ENCODE results near the gene PHRF1. TPM values are rescaled to one million over a fixed set of nuclear protein-coding genes. Genes with fewer than 3 reads are reported as not detected.

Gene PHRF1
- total RNA-seq, 6 donors from 2014 or later = 25.7 to 93.2 (median 37.9) TPM

- peaks cover 3 to 82% (median 70%) of the 10 kb centered on the region in 4 donors for H3K36me3 ChIP-seq
- WGBS, 2 donors = 90 to 91% methylated on average over 5 to 8 of the region's 8 CpGs
- H3K4me3 ChIP-seq = no peak overlapping the region
- ATAC-seq (ENCODE audit: low FRiP score in 2 of 2) (no peak), DNase-seq (no peak)
- H3K9me3 ChIP-seq = no peaks in the 10 kb centered on the region
- peak overlapping the region; percentile 19 to 67 (median 60) for H3K27ac ChIP-seq
- H3K27me3 ChIP-seq = no peaks in the 10 kb centered on the region
- TF ChIP-seq EP300 (IDR thresholded peaks at IDR 0.05) (no peak), POLR2AphosphoS5 (IDR thresholded peaks at IDR 0.05) (no peak), POLR2A (IDR thresholded peaks at IDR 0.05) (no peak)
- TF ChIP-seq, protein P1, sequence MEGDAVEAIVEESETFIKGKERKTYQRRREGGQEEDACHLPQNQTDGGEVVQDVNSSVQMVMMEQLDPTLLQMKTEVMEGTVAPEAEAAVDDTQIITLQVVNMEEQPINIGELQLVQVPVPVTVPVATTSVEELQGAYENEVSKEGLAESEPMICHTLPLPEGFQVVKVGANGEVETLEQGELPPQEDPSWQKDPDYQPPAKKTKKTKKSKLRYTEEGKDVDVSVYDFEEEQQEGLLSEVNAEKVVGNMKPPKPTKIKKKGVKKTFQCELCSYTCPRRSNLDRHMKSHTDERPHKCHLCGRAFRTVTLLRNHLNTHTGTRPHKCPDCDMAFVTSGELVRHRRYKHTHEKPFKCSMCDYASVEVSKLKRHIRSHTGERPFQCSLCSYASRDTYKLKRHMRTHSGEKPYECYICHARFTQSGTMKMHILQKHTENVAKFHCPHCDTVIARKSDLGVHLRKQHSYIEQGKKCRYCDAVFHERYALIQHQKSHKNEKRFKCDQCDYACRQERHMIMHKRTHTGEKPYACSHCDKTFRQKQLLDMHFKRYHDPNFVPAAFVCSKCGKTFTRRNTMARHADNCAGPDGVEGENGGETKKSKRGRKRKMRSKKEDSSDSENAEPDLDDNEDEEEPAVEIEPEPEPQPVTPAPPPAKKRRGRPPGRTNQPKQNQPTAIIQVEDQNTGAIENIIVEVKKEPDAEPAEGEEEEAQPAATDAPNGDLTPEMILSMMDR (IDR thresholded peaks at IDR 0.05) = no peak
- peaks cover 0 to 11% (median 4%) of the 10 kb centered on the region in 4 donors for H3K4me1 ChIP-seq
Measured at GRCh38 chr11:587546-587945, 11.3 kb downstream of the PHRF1 start.

GRCh38 chr11:587978-588380 is 11.7 kb downstream of the PHRF1 start:
- 63 to 66% methylated on average over 6 of the region's 6 CpGs for WGBS, 2 donors
- H3K9me3 ChIP-seq = no peaks in the 10 kb centered on the region
- DNase-seq (peak in 1 of 2 donors; percentile 72), ATAC-seq (ENCODE audit: low FRiP score in 2 of 2) (peak; percentile 78 to 82)
- peaks cover 7 to 82% (median 70%) of the 10 kb centered on the region in 4 donors for H3K36me3 ChIP-seq
- H3K27ac ChIP-seq = peak overlapping the region; percentile 19 to 67 (median 60)
- no peak overlapping the region for H3K4me3 ChIP-seq
- H3K4me1 ChIP-seq = peaks cover 0 to 11% (median 4%) of the 10 kb centered on the region in 4 donors
- TF ChIP-seq POLR2A (IDR thresholded peaks at IDR 0.05) (no peak), POLR2AphosphoS5 (IDR thresholded peaks at IDR 0.05) (no peak), EP300 (IDR thresholded peaks at IDR 0.05) (no peak)
- TF ChIP-seq, protein P1 (IDR thresholded peaks at IDR 0.05) = no peak
- H3K27me3 ChIP-seq = no peaks in the 10 kb centered on the region

DNA sequence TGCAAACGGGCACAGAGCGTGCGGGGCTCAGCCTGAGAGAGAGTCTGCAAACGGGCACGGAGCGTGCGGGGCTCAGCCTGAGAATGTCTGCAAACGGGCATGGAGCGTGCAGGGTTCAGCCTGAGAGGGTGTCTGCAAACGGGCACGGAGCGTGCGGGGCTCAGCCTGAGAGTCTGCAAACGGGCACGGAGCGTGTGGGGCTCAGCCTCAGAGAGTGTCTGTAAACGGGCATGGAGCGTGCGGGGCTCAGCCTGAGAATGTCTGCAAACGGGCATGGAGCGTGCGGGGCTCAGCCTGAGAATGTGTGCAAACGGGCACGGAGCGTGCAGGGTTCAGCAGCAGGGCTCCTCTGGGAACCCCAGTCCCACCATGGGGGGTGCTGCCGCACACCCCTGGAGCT is 13.5 kb downstream of the PHRF1 start:
- no peak for TF ChIP-seq POLR2AphosphoS5 (IDR thresholded peaks at IDR 0.05)
- H3K36me3 ChIP-seq = peaks cover 17 to 86% (median 74%) of the 10 kb centered on the region in 4 donors
- H3K27ac ChIP-seq = no peak overlapping the region
- H3K4me1 ChIP-seq = peaks cover 0 to 11% (median 4%) of the 10 kb centered on the region in 4 donors
- H3K9me3 ChIP-seq = no peaks in the 10 kb centered on the region
- 89 to 94% methylated on average over 24 to 26 of the region's 26 CpGs for WGBS, 2 donors
- ATAC-seq (ENCODE audit: low FRiP score in 2 of 2) (no peak), DNase-seq (peak in 1 of 2 donors; percentile 83)
- no peak overlapping the region for H3K4me3 ChIP-seq
- no peaks in the 10 kb centered on the region for H3K27me3 ChIP-seq

DNA sequence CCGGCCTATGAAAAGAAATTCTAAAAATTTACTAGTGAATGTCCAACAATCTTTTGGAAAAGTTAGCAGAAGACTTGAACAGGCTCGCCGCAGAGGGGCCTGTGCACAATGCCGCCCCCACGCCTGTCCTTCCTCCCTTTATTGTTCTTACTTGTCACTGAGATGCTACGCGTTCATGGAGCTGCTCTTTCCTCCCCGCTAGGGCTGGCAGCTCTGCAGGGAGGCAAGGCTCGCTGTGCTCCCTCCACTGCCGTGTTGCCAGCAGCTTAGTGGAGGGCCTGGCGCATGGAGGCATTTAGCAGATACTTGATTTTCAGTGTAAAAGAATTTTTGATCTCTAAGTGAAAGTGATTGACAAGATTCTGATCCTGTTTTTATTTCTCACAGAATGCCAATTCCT is 14.7 kb downstream of the PHRF1 start:
- no peak for ATAC-seq (ENCODE audit: low FRiP score in 2 of 2)
- DNase-seq = no peak
- no peaks in the 10 kb centered on the region for H3K9me3 ChIP-seq
- H3K27ac ChIP-seq = no peak overlapping the region
- WGBS, 2 donors = 76 to 82% methylated on average over 11 of the region's 11 CpGs
- H3K4me1 ChIP-seq = peaks cover 0 to 11% (median 4%) of the 10 kb centered on the region in 4 donors
- H3K36me3 ChIP-seq = peaks cover 17 to 94% (median 82%) of the 10 kb centered on the region in 4 donors
- no peaks in the 10 kb centered on the region for H3K27me3 ChIP-seq
- no peak for TF ChIP-seq POLR2A (IDR thresholded peaks at IDR 0.05)
- no peak for TF ChIP-seq EP300 (IDR thresholded peaks at IDR 0.05)
- TF ChIP-seq, protein P1 (IDR thresholded peaks at IDR 0.05) = no peak
- TF ChIP-seq POLR2AphosphoS5 (IDR thresholded peaks at IDR 0.05) = no peak
- no peak overlapping the region for H3K4me3 ChIP-seq

DNA sequence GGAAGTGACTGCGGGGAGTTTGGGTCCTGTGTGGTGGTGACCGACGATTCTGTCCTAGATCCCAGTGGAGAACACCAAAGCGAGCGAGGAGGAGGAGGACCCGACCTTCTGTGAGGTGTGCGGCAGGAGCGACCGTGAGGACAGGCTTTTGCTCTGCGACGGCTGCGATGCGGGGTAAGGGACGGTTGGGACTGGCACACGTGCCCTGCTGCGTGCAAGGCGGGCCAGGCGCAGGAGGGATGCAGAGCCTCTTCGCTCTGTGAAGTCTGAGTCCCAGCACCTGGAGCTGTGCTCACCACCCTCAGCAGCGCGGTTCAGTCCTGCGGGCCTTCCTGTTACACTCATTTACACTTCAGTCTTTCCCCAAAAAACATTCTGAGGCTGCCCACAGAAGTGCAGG is 16.2 kb downstream of the PHRF1 start:
- no peak for ATAC-seq (ENCODE audit: low FRiP score in 2 of 2)
- no peak overlapping the region for H3K4me3 ChIP-seq
- no peaks in the 10 kb centered on the region for H3K27me3 ChIP-seq
- no peaks in the 10 kb centered on the region for H3K9me3 ChIP-seq
- peaks cover 21 to 94% (median 84%) of the 10 kb centered on the region in 4 donors for H3K36me3 ChIP-seq
- H3K4me1 ChIP-seq = peaks cover 0 to 8% (median under 1%) of the 10 kb centered on the region in 4 donors
- H3K27ac ChIP-seq = no peak overlapping the region
- TF ChIP-seq, protein P1 (IDR thresholded peaks at IDR 0.05) = no peak
- TF ChIP-seq EP300 (IDR thresholded peaks at IDR 0.05) (no peak), POLR2AphosphoS5 (IDR thresholded peaks at IDR 0.05) (no peak), POLR2A (IDR thresholded peaks at IDR 0.05) (no peak)
- 97 to 98% methylated on average over 22 of the region's 22 CpGs for WGBS, 2 donors
- DNase-seq = peak in 1 of 2 donors; percentile 77

Measured in upper lobe of left lung (tissue), 6 donors.